ENCODE measurements around the gene GPR85.
"Not testable (repeated sequence)": the region's sequence is repeated elsewhere in the genome, so short reads cannot be mapped to it uniquely, and the experiment has no call there.

Gene GPR85

DNA sequence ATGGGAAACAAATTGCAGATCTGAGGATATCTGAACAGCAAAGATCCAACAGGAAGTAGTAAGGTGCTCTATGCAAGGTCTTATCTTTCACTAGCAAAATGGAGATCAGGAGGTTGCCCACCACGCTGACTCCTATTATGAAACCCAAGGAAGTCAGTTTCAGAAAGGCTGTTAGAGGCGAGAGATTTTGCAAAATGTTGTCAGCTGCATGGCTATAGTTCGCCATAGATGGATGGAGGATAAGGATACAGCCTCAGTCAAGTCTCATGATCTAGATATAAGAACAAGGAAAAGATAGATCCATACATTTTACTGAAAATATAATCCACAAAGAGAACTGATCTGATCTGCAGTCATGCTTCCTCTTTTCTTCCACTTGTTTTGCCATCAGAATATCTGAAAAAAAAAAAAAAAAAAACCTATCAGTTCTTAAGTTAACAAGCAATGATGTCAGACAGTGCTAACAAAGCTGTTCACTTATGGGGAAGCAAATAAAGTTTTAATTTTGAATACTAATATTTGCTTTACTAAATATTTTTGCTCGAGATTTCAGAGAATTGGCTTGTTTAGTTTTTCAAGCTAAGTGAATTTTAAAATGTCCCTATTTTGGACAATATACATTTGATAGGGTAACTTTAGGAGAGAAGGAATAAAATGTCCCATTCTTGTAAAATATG, 2.0 kb downstream of the GPR85 start:
- no peak for DNase-seq (ENCODE audit: low read depth in 2 of 2)

GRCh38 chr7:113083816-113084495, 2.7 kb downstream of the GPR85 start:
- no peak for DNase-seq (ENCODE audit: low read depth in 2 of 2)

DNA sequence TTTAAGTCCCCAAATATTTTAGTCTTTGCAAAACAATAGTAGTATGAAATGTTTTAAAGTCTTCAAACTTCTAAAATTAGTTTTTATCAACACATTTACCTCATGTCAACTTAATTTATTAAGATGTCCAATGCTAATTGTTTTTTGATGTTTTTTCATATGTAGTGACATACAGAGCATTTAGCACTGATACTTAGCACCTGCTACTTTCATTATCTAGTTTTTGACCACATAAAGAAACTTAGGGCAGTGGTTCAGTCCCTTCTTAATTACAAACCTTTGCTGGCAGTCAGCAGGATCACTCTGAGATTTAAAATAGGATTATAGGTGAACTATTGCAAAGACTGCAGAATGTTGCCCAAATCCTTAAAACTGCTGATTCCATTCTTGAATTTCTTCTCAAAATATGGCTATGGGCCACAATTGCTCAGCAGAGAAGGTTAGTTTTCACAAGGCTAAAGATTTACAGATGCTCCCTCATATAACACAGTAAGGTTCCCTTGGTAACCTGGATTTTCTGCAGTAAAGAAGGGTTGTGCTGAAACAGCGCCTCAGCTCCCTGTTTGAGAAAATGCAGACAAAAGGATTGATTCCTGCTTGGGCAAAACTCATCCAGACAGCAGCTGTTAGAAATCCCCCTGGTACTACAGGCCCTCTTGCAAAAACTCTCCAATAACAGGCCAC, 3.4 kb downstream of the GPR85 start:
- no peak for DNase-seq (ENCODE audit: low read depth in 2 of 2)

- no peak for DNase-seq (ENCODE audit: low read depth in 2 of 2)
Observed at GRCh38 chr7:113078331-113078730, 8.3 kb downstream of the GPR85 start.

- no peak for DNase-seq (ENCODE audit: low read depth in 2 of 2)
Observed at GRCh38 chr7:113076703-113077102, 9.9 kb downstream of the GPR85 start.

GRCh38 chr7:113071465-113071864, 15.2 kb downstream of the GPR85 start:
- DNase-seq (ENCODE audit: low read depth in 2 of 2): no peak

- no peak for DNase-seq (ENCODE audit: low read depth in 2 of 2)
Observed at GRCh38 chr7:113062499-113062898, 24.1 kb downstream of the GPR85 start.

DNA sequence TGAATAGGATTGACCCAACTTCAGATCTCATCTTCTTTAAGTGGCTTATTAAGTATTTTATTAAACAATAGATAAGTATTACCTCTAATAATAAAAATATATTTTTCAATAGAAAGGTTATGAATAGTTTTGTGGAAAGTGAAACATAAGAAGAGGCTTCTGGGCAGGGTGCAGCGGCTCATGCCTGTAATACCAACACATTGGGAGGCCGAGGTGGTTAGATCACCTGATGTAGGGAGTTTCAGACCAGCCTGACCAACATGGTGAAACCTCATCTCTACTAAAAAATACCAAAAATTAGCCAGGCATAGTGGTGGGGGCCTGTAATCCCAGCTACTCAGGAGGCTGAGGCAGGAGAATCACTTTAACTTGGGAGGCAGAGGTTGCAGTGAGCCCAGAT, 26.5 kb downstream of the GPR85 start:
- DNase-seq (ENCODE audit: low read depth in 2 of 2): no peak

- DNase-seq (ENCODE audit: low read depth in 2 of 2): no peak
Observed at GRCh38 chr7:113054938-113055337, 31.7 kb downstream of the GPR85 start.

- not testable (repeated sequence) for DNase-seq (ENCODE audit: low read depth in 2 of 2)
Observed at GRCh38 chr7:113054272-113054671, 32.4 kb downstream of the GPR85 start.

DNA sequence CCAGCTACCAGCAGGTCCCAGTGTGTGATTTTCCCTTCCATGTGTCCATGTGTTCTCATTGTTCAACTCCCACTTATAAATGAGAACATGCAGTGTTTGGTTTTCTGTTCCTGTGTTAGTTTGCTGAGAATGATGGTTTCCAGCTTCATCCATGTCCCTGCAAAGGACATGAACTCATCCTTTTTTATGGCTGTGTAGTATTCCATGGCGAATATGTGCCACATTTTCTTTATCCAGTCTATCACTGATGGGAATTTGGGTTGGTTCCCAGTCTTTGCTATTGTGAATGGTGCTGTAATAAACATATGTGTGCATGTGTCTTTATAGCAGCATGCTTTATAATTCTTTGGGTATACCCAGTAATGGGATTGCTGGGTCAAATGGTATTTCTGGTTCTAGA, 37.4 kb downstream of the GPR85 start:
- not testable (repeated sequence) for DNase-seq (ENCODE audit: low read depth in 2 of 2)

DNA sequence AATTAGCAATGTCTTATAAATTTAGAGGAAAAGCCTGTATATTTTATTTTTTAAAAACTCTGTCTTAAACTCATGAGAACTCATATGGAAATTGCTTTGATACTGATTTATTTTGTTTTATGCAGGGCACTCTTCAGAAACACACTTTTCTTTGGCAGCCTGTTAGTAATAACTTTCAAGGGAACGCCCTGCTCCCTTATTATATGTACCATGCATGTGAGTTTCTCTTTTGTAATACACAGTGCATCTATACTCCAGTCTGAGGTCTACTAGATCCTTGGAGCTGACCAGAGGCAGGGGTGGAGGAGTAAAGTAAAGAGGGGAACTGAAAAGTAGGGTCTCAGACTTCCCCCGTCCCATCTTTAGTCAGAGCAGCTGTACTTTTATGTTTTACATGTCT, 40.2 kb downstream of the GPR85 start:
- no peak for DNase-seq (ENCODE audit: low read depth in 2 of 2)

DNA sequence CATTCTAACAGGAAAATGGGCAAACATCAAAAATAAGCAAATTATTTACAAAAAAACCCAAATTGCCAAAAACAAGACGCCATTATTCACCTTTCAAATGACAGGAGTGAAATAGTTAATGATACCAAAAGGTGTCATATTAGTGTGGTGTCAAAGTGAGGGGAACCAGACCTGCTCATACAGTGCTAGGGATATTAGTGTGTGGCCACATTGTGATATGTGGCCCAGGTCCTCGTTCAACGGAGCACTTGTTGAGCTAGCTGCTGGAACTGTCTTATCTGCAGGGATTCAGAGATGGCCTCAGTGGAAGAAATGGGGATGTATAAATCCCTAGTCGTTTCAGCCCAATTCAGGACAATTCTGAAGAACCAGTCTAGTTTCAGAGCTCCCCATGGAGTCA, 41.2 kb downstream of the GPR85 start:
- DNase-seq (ENCODE audit: low read depth in 2 of 2): no peak

GRCh38 chr7:113044394-113044793, 42.2 kb downstream of the GPR85 start:
- DNase-seq (ENCODE audit: low read depth in 2 of 2): no peak

DNA sequence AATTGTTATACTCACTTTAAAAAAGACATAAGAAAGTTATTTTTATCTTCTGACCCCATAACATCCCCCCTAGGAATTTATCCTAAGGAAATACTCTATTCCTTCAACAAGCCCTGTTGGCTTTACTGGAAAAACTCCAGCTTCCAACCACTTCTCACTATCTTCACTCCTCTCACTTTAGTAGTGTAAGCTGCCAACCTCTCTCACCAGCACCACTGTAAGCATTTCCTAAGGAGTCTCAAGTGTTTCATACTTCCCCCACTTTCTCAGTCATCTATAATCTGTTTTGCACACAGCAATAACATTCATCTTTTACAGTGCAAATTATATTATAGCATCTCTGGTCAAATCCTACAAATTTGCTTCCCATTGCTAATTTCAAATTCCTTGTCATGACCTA, 45.8 kb downstream of the GPR85 start:
- DNase-seq (ENCODE audit: low read depth in 2 of 2): no peak

DNA sequence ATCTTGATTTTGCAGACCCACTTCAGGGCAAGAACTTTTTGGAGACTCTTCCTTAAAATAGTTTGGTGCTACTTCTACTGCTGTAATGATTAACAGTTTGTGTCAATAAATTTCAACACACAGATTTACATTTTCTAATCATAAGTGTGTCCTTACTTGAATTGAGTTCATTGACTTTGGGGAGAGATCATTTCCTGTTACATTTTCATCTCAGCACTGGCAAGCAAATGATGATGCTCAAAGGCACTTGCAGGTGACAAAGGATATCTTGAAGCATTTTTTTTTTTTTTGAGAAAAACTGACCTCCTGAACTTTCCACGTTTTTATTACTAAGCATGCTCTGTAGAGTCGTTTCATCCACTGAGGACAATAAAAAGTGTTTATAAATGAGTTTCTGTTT, 52.7 kb downstream of the GPR85 start:
- DNase-seq (ENCODE audit: low read depth in 2 of 2): no peak

Measured in stimulated activated CD4-positive, alpha-beta T cell treated with anti-CD3 and anti-CD28 coated beads, Interleukin-4, amount 100 ng/mL, for 48 hours (primary cell).